ENCODE data around the gene ARL6IP1.
"Not testable (repeated sequence)": the region's sequence is repeated elsewhere in the genome, so short reads cannot be mapped to it uniquely, and the experiment has no call there.

ARL6IP1 gene

GRCh38 chr16:18759598-18760520 is 41.5 kb downstream of the ARL6IP1 start:
- peaks cover 12% of the 10 kb centered on the region for H3K4me1 Mint-ChIP-seq
- H3K9me3 Mint-ChIP-seq, H3K27ac Mint-ChIP-seq, H3K36me3 Mint-ChIP-seq, H3K27me3 Mint-ChIP-seq, H3K4me3 Mint-ChIP-seq: not testable (repeated sequence)
- peak; percentile 36 to 51 for DNase-seq (ENCODE audit: low spot score in 2 of 2)
- ATAC-seq (ENCODE audit: low read depth): peak; percentile 75

DNA sequence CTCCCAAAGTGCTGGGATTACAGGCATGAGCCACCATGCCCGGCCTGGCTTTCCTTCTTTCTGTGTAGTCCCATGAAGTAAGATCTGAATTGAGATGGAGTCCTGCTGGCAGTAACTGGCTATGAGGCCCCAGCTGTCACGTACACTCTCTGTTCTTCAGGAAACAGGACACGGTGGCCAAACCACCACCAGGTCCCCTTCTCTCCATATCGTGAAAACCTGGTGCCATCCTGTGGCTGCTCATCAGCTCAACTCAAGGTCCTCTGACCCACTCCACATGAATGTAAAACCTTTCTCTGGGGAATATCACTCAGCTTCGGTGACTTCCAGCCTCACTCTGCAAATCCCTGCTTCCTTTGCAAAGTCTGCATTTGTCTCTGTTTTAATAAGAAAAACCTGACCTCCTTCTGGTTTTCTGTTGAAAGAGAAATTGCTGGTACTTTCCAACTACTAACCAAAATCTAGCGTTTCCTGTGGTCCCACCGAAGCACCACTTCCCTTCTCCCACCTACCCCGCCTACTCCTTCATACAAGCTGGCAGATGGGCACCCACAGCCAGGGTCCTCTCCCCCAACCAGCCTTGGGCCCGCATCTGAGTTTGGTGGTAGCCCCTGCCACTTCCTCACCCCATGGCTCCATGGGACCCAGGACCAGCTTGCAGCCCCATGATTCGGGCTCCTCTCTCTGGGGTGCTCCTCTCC is 43.2 kb downstream of the ARL6IP1 start:
- H3K4me3 Mint-ChIP-seq, H3K27ac Mint-ChIP-seq: not testable (repeated sequence)

GRCh38 chr16:18756639-18757038 is 44.7 kb downstream of the ARL6IP1 start:
- not testable (repeated sequence) for H3K27me3 Mint-ChIP-seq; H3K36me3 Mint-ChIP-seq; DNase-seq (ENCODE audit: low spot score in 2 of 2); H3K9me3 Mint-ChIP-seq; ATAC-seq (ENCODE audit: low read depth); H3K4me3 Mint-ChIP-seq
- Mint-ChIP-seq H3K27ac (peak overlapping the region; percentile 78), H3K4me1 (peaks cover 14% of the 10 kb centered on the region)

More for the DNA sequence above, 43.2 kb downstream of the ARL6IP1 start:
- not testable (repeated sequence) for H3K27me3 Mint-ChIP-seq; H3K36me3 Mint-ChIP-seq; DNase-seq (ENCODE audit: low spot score in 2 of 2); H3K9me3 Mint-ChIP-seq; ATAC-seq (ENCODE audit: low read depth)
- peaks cover 12% of the 10 kb centered on the region for H3K4me1 Mint-ChIP-seq

GRCh38 chr16:18742870-18743269 is 58.5 kb downstream of the ARL6IP1 start:
- DNase-seq (ENCODE audit: low spot score in 2 of 2); ATAC-seq (ENCODE audit: low read depth); H3K4me3 Mint-ChIP-seq; H3K9me3 Mint-ChIP-seq; H3K27me3 Mint-ChIP-seq; H3K4me1 Mint-ChIP-seq; H3K27ac Mint-ChIP-seq; H3K36me3 Mint-ChIP-seq: not testable (repeated sequence)
